ENCODE results near the gene TNRC6A.
A peak's percentile ranks its signal among the peaks of the same experiment; 100 is the strongest.
"Not testable (repeated sequence)": the region's sequence is repeated elsewhere in the genome, so short reads cannot be mapped to it uniquely, and the experiment has no call there.

The TNRC6A gene

DNA sequence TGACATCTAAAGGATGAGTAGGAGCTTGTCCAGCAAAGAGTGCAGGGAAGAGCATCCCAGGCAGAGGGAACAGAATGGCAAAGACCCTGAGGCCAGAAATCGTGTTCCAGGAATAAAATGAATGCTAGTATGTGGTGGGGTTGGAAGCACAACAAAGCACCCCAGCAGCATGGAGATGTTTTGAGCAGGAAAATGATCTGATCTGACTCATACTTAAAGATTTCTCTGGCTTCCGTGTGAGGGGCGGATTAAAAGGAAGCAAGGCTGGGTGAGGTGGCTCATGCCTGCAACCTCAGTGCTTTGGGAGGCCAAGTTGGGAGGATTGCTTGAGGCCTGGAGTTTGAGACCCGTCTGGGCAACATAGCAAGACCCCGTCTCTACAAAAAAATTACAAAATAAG, 118.6 kb downstream of the TNRC6A start:
- DNase-seq, result no peak

DNA sequence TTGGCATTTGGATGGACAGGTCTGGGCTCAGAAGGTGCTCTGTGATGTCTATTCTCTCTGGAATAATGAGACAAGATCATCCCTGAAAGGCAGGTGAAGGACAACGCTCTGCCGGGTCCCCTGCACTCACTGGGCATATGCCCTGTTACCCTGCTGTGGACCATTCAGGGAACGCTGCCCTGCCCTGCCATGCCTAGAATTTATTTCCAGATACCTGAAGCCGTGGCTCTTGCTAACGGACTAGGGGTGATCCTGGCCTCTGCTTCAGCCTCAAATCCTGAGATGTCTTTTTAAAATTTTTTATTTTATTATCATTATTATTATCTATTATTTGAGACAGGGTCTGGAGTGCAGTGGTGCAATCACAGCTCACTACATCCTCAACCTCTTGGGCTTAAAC, 120.2 kb downstream of the TNRC6A start:
- no peak for DNase-seq

DNA sequence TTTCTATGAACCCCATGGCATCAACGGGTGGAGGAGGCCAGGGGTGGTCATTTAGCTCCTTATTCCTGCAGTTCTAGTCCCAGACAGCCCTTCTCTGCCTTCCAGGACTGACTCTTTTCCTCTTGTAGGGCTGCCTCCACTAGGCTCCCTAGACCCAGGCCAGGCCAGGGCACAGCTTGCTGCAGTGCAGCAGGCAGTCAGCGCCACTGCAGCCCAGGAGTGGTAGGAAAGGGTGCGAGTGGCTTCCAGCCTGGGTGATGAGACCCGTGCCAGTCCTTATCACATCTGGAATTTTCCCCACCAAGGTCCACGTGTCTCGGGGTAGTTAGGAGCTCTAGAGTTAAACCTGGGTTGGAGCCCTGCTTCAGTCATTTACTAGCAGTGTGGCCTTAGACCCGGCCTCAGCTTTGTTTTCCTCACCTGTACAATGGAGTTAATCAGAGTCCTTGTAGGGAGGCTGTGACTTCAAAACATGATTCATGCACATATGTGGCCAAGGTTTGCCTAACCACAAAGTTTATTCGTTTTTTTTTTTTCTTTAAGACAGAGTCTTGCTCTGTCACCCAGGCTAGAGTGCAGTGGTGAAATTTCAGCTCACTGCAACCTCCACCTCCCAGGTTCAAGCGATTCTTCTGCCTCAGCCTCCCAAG, 121.0 kb downstream of the TNRC6A start:
- DNase-seq, result no peak

DNA sequence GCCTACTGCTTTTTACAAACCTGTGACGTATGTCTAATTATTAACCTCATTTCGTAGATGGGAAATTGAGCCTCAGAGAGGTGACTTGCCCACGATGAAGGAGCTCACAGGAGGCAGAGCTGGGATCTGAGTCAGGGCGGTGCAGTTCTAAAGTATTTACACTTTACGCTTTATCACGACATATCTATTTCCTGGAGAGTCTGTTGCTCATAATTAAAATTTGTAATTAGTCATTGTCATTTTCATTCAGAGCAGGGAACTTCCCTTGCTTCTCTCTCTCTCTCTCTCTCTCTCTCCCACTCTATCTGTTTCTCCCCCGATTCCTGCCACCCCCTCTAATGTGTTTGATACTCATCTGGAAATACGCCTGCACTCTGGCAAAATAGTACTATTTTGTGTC, 122.2 kb downstream of the TNRC6A start:
- DNase-seq, result no peak

DNA sequence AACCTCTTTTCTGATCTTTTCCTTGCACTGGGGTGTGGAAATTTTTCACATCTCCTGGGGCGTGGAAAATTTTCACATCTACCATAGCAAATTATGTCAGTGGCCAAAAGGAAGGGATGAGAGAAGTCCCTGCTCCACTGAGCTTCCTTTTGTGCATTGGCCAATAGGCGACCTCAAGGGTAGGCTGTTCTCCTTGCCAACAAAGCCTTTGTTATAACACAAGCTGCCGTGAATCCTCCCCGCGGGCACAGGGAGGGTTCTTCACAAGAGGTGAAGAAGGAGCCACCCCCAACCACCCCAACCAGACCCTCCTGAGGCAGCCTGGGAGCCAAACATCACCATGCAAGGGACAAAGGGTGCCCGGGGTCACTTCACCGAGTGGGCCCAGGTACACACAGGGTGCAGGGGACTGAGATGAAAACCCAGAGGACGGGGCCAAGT, 122.8 kb downstream of the TNRC6A start:
- DNase-seq, result no peak

DNA sequence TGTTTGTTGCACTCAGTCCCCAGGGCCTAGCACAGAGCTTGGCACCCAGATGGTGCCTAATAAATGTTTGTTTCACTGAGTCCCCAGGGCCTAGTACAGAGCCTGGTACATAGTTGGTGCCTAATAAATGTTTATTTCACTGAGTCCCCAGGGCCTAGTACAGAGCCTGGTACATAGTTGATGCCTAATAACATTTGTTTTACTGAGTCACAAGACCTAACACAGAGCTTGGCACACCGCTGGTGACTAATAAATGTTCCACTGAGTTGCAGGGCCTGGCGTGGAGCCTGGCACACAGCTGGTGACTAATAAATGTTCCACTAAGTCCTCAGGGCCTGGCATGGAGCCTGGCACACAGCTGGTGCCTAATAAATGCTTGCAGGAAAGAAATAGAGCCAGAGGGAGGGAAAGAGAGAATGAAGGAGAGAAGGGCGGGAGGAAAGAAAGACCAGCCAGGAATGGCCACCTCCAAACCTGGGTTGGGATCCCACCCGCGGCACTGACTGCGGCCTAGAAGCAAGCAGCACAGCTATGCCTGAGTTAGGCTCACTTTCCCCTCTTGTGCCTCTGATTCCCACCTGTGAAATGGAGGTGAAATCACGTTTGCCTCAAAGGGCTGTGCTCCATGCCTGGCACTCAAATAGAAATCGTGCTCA, 123.8 kb downstream of the TNRC6A start:
- no peak for DNase-seq

DNA sequence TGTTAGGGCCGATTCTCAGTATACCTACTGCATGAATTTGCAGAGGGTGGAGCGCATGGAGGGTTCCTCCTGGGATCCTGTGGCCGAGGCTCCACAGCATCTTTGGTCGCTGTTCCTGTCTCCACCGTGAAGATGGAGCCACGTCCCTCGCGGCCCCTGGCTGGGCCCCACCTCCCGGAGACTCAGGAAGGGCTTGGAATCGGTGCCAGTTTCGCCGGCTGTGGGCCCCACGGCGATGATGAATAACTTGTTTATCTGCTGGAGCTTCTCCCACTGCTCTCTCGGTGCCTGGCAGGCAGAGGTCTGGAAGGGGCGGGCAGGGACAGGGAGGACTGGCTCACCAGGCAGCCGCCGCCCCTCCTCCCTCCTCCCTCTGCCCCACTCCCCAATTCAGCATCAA, 124.4 kb downstream of the TNRC6A start:
- no peak for DNase-seq

DNA sequence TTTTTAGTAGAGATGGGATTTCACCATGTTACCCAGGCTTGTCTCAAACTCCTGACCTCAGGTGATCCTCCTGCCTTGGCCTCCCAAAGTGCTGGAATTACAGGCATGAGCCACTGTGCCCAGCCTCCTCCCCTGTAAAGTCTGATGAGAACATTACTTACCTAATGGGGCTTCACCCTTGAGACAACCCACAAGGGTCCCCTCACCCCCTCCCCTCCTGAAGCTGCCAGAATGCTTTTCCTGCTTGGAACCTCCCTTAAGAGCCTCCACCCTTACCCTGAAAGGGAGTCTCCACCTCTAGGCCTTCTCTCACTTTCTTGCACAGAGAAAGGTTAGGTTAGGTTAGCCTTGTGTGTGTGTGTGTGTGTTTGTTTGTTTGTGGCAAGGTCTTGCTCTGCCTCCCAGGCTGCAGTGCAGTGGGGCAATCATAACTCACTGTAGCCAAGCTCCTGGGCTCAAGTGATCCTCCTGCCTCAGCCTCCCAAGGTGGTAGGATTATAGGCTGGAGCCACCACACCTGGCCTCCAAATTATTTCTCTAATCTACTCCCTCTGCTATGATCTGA, 125.2 kb downstream of the TNRC6A start:
- no peak for DNase-seq

DNA sequence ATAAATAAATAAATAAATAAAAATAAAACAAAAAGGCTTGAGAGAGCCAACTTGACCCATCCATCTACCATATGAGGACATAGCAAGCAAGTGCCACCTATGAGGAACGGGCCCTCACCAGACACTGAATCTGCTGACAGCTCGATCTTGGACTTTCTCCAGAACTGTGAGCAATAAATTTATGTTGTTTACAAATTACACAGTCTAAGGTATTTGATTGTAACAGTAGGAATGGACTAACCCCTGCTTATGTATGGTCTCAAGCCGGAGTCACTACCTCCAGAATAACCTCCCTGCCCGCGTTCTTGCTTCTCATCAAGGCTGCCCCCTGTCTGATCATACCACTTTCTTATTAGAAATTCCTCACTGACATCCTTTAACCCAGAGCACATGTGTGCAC, 126.2 kb downstream of the TNRC6A start:
- no peak for DNase-seq

DNA sequence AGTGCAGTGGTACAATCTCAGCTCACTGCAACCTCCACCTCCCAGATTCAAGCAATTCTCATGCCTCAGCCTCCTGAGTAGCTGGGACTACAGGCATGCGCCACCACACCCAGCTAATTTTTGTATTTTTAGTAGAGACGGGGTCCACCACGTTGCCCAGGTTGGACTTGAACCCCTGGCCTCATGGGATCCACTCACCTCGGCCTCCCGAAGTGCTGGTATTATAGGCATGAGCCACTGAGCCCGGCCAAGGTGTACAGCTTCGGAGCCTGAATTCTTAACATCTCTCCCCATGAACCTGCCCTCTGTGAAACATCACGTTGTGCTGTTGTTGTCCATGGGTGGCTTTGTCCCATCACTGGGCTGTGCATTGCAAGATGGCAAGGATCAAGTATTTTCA, 127.4 kb downstream of the TNRC6A start:
- not testable (repeated sequence) for DNase-seq

DNA sequence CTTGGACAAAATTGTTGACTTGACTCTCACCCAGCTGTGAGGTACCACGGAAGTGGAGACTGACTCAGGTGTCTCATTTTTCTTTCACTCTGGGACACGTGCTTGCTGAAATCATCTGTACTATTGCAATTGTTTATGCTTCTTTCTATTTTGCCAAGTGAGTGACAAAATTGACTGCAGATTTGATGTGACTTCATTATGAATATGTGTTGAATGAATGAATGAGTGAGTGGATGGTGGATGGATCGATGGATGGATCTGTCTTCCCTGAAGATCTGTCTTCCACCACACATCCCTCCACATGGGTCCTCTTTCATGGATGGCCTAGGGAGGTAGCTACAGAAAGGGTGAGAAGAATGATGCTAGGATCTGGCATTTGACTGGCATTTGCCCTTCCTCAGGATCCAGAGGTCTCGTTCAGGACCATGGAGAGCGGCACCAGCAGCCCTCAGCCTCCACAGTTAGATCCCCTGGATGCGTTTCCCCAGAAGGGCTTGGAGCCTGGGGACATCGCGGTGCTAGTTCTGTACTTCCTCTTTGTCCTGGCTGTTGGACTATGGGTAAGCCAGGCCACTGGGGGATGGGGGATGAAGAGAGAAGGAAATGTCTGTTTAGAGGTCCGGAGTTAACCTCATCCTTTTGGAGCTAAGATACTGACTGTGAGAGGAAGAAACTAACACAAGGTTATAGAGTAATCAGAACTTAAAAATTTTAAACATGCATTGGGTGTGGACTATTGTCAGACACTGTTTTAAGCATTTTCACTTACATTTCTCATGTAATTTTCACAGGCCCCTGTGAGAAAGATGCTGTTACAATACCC, 129.0 kb downstream of the TNRC6A start:
- DNase-seq, result peak; percentile 49

DNA sequence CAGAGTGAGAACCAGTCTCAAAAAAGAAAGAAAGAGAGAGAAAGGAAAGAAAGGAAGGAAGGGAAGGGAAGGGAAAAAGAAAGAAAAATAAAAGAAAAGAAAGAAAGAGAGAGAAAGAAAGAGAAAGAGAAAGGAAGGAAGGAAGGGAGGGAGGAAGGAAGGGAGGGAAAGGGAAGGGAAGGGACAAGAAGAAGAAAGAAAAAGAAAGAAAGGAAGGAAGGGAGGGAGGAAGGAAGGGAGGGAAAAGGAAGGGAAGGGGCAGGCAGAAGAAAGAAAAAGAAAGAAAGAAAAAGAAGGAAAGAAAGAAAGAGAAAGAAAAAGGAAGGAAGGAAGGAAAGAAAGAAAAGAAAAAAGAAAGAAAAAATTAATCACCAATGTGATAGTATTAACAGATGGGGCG, 132.0 kb downstream of the TNRC6A start:
- DNase-seq, result no peak

DNA sequence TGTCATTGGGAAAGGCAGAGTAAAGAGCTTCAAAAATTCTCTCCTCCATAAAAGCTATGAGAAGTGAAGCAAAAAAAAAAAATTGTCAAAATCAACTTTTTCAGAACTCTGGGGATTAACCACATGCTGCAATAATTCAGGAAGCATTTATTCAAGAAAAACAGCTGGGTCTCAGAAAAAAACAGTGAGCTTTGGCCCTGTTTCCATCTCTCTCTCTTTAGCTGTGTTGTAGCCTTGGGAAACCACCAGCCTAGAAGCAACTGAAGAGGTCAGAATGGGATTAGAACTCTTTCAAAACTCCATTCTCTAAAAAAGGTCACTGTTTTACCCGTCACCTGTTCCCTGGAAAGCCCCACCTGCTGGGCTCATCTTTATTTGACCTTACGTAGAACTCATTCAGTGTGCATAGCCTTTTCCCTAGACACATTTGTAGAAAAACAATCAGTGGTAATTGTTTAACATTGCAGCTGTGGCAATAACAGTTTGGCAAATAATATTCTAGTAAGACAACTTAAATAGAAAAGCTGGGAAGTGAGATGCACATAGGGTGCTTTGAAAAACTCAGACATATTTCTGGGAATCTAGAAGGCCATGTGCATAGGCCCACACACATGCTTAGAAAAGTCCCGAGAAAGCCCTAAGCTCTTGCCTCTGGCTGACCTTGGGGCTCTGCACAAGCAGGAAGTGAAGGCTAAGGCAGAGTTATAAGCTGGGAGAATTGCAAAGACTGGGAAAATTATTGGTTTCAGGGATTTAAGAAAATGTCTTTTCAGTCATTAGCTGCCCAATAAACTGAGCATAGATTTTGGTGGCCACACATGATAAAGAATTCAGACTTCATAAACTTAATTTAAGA, 134.4 kb downstream of the TNRC6A start:
- DNase-seq, result no peak

DNA sequence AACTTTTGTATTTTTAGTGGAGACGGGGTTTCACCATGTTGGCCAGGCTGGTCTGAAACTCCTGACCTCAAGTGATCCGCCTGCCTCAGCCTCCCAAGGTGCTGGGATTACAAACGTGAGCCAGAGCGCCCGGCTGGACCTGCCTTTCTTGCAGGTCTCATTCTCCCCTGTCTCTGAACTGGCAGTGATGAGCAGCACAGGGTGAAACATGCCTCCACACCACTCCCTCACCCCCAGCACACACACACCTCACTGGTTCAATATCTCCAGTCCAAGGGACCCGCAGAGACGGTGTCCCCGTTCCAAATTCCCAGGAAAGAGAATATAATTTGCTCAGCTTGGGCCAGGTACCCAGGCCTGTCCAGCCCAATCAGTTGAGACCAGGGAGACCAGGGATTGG, 139.6 kb downstream of the TNRC6A start:
- no peak for DNase-seq

DNA sequence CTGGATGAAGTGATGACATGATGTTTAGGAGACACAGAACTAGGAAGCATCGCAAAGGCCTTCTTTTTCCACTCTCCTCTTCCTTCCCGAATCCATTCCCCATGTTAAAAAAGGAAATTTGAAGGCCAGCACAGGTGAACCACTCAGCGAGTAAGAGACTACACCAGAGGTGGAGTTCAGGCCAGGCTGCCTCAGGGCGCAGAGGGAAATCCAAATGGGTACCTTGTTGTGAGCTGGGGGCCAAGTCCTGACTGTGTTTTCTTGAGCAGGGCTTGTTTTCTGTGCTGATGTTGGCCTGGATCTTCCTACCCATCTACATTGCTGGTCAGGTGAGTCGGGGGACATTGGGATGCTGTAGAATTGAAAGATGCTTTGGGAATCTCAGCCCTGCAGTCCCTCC, 142.4 kb downstream of the TNRC6A start:
- no peak for DNase-seq

DNA sequence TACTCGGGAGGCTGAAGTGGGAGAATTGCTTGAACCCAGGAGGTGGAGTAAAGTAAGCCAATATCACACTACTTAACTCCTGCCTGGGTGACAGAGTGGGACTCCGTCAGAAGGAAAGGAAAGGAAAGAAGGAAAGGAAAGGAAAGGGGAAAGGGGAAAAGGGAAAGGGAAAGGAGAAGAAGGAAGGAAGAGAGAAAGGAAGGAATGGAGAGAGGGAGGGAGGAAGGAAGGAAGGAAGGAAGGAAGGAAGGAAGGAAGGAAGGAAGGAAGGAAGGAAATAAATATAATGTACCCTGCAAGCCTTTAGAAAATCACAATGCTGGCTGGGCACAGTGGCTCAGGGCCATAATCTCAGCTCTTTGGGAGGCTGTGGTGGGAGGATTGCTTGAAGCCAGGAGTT, 143.6 kb downstream of the TNRC6A start:
- DNase-seq, result no peak

DNA sequence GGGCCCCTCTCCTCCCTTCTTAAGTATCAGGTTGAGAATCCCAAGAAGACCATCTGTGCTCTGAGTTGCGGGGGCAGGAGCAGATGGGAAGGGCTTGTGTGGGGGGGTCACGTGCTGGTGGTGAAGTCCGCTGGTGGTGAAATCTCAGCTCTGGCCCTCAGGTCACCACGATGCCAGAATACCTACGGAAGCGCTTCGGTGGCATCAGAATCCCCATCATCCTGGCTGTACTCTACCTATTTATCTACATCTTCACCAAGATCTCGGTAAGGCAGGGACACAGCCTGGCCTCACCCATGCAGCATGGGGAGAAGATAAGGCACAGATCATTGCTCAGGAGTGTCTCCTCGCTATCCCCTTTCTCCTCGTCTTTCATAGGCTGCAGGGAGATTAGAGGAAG, 146.0 kb downstream of the TNRC6A start:
- no peak for DNase-seq

All from suppressor macrophage treated with lipopolysaccharide for 4 hours (primary cell).